ENCODE measurements around the gene PRH2. TPM values are rescaled to one million over a fixed set of nuclear protein-coding genes. Genes with fewer than 3 reads are reported as not detected.

The PRH2 gene
- total and polyA plus RNA-seq, 2 donors (not counting 3 experiments of a cell fraction or from before 2014, with no cell fraction given) = not detected

DNA sequence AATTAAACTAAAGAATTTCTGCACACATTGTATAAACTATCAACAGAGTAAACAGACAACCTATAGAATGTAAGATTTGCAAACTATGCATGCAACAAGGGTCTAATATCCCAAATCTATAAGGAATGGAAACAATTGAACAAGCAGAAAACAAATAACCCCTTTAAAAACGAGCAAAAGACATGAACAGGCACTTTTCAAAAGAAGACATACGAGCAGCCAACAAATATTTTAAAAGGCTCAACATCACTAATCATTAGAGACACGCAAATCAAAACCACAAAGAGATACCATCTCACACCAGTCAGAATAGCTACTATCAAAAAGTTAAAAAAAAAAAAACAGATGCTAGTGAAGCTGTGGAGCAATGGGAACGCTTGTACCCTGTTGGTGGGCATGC, 24.4 kb upstream of the PRH2 start:
- dilution Hi-C loops (cut with MboI; ENCODE audit: extremely low pct_ligation_motif_present, low sequenced_read_pairs) = no loop called here
- H3K4me1 ChIP-seq (ENCODE audit: control insufficient read depth, extremely low read depth, insufficient read depth, low read length) = no peaks in the 10 kb centered on the region
- DNase-seq (ENCODE audit: low read depth, low spot score) (no peak), FAIRE-seq (no peak)
- no peaks in the 10 kb centered on the region for H4K20me1 ChIP-seq (replicated peaks; ENCODE audit: control insufficient read depth, extremely low read depth, insufficient read depth, low read length)
- no peak overlapping the region for H3K4me2 ChIP-seq (ENCODE audit: insufficient read depth, low read length)
- no peaks in the 10 kb centered on the region for H3K27me3 ChIP-seq (ENCODE audit: control insufficient read depth in 2 of 2, insufficient read depth in 2 of 2, low read length in 2 of 2)
- intact Hi-C loops (cut with micrococcal nuclease) = no loop called here
- H3K79me2 ChIP-seq (ENCODE audit: control insufficient read depth, insufficient read depth, low read length) = no peaks in the 10 kb centered on the region
- H3K36me3 ChIP-seq (ENCODE audit: control insufficient read depth in 2 of 2, extremely low read depth in 1 of 2, insufficient read depth in 2 of 2, low read length in 2 of 2) = no peaks in the 10 kb centered on the region
- ChIA-PET CTCF (no interaction called here), POLR2A (no interaction called here)
- no peak overlapping the region for H2AFZ ChIP-seq (ENCODE audit: low read depth, low read length)
- TF ChIP-seq POLR2A (IDR thresholded peaks at IDR 0.05; ENCODE audit: low read depth, low read length) = no peak
- no peak for TF ChIP-seq GATA2 (IDR thresholded peaks at IDR 0.05; ENCODE audit: insufficient read depth, insufficient read length, low read depth, low read length)
- TF ChIP-seq, protein P1, sequence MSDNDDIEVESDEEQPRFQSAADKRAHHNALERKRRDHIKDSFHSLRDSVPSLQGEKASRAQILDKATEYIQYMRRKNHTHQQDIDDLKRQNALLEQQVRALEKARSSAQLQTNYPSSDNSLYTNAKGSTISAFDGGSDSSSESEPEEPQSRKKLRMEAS (IDR thresholded peaks at IDR 0.05; ENCODE audit: insufficient read depth, insufficient read length) = no peak
- TF ChIP-seq FOS (IDR thresholded peaks at IDR 0.05; ENCODE audit: borderline replicate concordance, insufficient read depth, low read length) = no peak
- TF ChIP-seq EZH2 (IDR thresholded peaks at IDR 0.05; ENCODE audit: borderline replicate concordance, low read depth, low read length, severe bottlenecking) = no peak
- no peak for TF ChIP-seq JUN (IDR thresholded peaks at IDR 0.05; ENCODE audit: borderline replicate concordance, insufficient read depth, insufficient read length, low read depth)
- no peak for TF ChIP-seq POLR2AphosphoS5 (IDR thresholded peaks at IDR 0.05; ENCODE audit: insufficient read depth, low read depth, low read length)
- TF ChIP-seq MYC (IDR thresholded peaks at IDR 0.05; ENCODE audit: low read depth, low read length) = no peak
- TF ChIP-seq, protein P2, sequence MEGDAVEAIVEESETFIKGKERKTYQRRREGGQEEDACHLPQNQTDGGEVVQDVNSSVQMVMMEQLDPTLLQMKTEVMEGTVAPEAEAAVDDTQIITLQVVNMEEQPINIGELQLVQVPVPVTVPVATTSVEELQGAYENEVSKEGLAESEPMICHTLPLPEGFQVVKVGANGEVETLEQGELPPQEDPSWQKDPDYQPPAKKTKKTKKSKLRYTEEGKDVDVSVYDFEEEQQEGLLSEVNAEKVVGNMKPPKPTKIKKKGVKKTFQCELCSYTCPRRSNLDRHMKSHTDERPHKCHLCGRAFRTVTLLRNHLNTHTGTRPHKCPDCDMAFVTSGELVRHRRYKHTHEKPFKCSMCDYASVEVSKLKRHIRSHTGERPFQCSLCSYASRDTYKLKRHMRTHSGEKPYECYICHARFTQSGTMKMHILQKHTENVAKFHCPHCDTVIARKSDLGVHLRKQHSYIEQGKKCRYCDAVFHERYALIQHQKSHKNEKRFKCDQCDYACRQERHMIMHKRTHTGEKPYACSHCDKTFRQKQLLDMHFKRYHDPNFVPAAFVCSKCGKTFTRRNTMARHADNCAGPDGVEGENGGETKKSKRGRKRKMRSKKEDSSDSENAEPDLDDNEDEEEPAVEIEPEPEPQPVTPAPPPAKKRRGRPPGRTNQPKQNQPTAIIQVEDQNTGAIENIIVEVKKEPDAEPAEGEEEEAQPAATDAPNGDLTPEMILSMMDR (IDR thresholded peaks at IDR 0.05; ENCODE audit: extremely low read depth in 1 of 2, insufficient read depth in 1 of 2, low read depth in 1 of 2, low read length in 2 of 2) = no peak
- H3K27ac ChIP-seq (ENCODE audit: insufficient read depth, low read depth, low read length) = no peak overlapping the region
- BruUV-seq (replicated peaks) = no TSS peak
- H3K9me1 ChIP-seq (replicated peaks; ENCODE audit: control insufficient read depth, extremely low read depth, insufficient read depth, low read length) = no peaks in the 10 kb centered on the region
- no peak overlapping the region for H3K4me3 ChIP-seq (replicated peaks in 1 of 3; ENCODE audit: insufficient read depth in 1 of 3, low read depth in 1 of 3, low read length in 3 of 3)
- no peaks in the 10 kb centered on the region for H3K9me3 ChIP-seq (replicated peaks; ENCODE audit: control insufficient read depth, insufficient read depth, low read length)
- no peak overlapping the region for H3K9ac ChIP-seq (replicated peaks; ENCODE audit: extremely low read depth, insufficient read depth, low read length)

All from endothelial cell of umbilical vein (primary cell).